NCI-H2107 (cell line): ENCODE data around the gene NT5C1A.
A peak's percentile ranks its signal among the peaks of the same experiment; 100 is the strongest.

Source experiments
- DNase-seq: peaks from one replicate; lab custom pipeline; 2025; lab: John Stamatoyannopoulos, UW

NT5C1A gene

GRCh38 chr1:39637361-39637760, 34.5 kb downstream of the NT5C1A start:
- DNase-seq, result no peak

DNA sequence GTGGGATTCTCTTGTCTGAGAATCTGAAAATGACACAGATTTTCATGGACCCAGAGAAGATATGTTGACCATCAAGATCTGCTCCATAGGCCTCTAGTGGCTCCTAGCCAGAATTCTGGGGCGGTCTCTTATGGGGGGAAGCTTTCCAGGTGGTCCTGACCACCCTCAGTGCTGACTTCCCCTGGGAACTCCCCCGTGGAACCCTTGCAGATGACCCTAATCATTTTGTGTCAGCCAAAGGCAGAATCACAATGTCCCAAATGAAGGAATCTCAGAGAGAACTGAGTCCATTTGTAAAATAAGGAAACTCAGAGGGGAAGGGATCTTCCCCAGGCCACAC, 36.1 kb downstream of the NT5C1A start:
- no peak for DNase-seq

GRCh38 chr1:39635205-39635870, 36.6 kb downstream of the NT5C1A start:
- no peak for DNase-seq

DNA sequence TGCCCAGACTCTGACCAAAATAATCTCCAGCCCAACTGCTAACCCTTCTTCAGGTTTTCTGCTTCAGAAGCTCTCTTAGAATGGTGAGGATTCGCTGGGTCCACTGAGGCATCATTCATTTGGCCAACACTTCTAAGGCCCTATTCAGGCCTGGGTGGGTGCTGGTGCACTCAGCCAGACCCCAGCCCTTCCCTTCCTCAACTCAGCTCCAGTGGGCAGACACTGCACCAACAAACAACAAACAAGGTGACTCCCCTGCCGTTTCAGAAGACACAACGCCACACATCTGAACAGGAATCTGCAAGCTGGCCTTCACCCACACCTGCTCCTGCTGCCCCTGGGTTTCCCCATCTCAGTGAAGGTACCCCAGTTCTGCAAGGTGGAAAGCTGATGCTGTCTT, 38.5 kb downstream of the NT5C1A start:
- DNase-seq, result no peak

DNA sequence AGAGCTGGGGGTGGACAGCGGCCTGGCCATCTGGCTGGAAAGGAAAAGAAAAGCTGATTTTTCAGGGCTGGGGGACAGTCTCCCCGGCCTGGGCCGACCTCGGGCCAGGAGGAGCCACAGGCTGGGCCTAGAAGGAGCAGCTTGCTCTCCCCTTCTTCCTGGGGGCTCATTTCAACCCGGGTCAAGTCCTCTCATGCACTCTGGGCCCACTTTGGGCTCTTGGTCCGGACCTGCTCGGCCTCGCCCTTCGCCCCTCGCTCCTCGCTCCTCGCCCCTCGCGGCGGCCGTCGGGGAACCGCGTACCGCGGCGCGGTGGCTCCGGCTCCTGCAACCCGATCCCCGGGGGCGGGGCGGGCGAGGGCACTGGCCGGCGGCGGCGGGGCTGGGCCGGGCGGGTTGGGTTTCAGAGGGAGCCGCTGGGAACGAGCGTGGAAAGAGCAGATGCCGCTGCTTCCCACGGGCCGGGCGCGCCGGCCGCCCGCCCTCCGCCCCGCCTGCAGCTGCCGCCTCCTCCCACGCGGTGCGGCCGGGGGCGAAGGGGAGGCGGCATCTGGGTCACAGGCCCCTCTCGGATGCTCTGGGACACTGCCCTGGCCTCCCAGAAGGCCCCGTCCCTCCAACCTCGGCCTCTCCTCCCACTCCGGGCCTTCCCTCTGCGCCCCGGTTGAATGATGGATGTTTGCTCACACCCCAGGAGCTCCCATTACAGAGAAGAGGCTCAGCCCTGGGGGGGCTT, 39.1 kb downstream of the NT5C1A start:
- peak; percentile 100 for DNase-seq

GRCh38 chr1:39632323-39632681, 39.6 kb downstream of the NT5C1A start:
- no peak for DNase-seq

GRCh38 chr1:39631361-39632322, 40.3 kb downstream of the NT5C1A start:
- DNase-seq, result no peak

GRCh38 chr1:39628807-39629350, 43.0 kb downstream of the NT5C1A start:
- DNase-seq, result no peak

DNA sequence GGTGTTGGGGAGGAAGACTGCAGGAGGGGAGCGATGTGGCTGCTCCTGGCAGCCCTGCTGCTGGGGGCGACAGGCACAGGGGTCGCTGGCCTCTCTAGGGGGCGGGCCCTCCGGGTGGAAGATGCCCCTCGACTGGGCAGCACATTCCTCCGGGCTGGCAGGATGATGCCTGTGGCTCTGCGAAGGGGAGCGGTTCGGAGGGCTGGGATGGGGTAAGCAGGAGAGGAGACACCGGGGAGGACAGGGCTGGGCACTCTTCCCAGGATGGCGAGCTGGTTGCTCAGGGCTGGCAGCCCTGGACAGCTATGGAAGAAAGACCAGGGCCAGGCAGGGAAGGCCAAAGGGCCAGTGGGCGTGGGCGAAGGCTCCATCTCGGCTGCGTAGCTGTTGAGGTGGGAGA, 45.3 kb downstream of the NT5C1A start:
- no peak for DNase-seq

DNA sequence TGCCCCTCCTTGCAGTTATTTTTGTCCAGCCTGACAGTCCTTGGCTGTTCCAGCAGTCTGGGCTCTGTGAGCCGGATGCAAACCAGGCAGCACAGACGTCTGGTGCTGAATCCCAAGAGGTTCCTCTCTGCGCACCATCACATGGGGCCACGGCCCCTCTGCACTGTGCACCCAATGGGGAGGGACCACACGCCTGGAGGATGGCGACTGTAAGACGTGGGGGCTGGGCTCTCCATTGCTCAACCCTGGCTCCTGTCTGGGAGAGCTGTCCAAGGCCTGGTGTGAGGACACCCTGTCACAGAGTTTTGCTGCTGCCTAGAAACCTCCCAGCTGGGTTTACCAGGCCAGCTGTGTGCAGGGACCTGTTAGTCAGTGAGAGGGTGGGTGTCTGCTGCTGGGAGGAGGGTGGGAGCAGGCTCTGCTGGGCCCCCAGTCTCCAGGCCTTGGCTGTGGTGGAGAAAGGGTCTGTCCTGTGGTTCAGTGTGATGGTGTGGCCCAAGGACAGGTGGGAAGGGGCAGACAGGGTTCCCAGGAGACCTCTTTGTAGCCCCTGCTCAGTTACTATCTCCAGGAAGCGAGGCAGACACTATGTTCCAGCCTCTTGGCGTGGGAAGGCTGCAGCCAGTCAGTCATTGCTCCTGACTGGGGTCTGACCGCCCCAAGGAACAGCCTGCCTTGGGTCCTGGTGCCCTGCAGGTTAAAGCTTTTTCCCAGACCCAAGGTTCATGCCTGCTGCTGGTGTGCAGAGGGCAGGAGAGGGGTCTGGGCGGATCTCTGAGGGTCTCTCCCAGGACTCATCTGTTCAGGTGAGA, 46.2 kb downstream of the NT5C1A start:
- DNase-seq, result no peak

DNA sequence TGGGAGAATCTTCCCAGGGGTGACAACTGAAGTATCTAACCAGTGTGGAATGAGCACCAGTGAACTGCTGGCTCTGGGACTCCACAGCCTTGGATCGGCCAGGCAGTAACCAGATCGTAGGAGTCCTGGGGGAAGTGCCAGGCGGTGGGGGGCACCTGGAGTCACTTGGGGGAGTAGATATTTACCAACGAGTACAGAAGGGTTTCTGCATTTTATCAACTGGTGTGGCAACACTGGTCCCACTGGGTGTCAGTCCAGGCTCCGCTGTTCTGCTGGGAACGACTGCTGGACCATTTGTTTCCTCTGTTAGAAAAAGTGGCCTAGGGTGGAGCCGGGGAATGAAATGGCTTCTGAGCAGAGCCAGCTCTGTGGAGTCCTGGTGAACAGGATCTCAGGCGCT, 46.9 kb downstream of the NT5C1A start:
- DNase-seq, result no peak

GRCh38 chr1:39623053-39623452, 48.9 kb downstream of the NT5C1A start:
- DNase-seq, result no peak

GRCh38 chr1:39622427-39622826, 49.5 kb downstream of the NT5C1A start:
- no peak for DNase-seq

DNA sequence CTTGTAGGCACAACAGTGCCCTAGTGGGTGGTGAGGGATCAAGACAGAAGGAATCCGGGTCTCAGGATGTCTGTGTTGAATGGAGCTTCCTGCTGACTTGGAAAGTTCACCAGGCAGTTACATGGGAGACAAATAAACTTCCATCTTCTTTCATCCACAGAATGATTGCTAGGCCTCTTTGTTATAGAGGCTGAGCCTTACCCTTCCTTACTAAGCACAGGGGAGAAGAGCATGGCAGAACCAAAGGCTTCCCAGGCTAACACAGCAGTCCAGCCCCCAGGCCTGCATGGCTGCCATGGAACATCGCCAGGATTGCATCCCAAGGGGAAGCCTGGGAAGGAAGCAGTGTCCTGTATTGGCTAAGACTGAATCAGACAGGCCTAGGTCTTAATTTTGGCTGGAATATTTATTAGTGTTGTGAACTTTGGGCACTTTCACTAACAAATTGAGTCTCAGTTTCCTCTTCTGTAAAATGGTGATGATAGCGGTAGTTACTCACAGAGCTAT, 51.2 kb downstream of the NT5C1A start:
- DNase-seq, result no peak

- no peak for DNase-seq
These were observed 54.3 kb downstream of the NT5C1A start for GRCh38 chr1:39617488-39618049.

- DNase-seq, result no peak
These were observed 56.7 kb downstream of the NT5C1A start for GRCh38 chr1:39615086-39615673.

DNA sequence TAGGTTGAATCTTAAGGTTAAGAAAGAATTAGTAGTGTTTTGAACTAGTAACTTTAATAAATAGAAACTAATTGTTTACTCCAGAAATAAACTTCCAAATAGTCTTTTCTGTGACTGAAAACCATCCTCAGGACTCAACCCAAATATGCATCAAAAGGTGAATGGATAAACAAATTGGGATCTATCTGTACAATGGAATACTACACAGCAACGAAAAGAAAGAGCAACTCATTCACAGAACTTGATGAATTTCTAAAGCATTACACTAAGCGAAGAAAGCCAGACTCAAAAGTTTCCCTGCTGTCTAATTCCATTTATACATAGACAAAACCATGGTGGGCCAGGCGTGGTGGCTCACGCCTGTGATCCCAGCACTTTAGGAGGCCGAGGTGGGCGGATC, 57.4 kb downstream of the NT5C1A start:
- no peak for DNase-seq

DNA sequence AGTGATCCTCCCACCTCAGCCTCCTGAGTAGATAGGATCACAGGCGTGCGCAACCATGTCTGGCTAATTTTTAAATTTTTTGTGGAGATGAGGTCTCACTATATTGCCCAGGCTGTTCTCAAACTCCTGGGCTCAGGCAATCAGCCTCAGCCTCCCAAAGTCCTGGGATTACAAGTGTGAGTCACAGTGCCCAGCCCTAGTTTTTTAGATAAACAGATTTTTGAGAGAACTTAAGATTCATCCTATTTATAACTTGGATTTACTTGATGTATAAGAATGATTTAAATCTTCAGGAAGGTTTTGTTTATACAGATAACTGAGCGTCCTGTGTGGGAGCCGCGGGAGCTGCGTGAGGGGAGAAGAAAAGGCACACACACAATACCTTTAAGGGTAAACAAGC, 58.7 kb downstream of the NT5C1A start:
- DNase-seq, result no peak

DNA sequence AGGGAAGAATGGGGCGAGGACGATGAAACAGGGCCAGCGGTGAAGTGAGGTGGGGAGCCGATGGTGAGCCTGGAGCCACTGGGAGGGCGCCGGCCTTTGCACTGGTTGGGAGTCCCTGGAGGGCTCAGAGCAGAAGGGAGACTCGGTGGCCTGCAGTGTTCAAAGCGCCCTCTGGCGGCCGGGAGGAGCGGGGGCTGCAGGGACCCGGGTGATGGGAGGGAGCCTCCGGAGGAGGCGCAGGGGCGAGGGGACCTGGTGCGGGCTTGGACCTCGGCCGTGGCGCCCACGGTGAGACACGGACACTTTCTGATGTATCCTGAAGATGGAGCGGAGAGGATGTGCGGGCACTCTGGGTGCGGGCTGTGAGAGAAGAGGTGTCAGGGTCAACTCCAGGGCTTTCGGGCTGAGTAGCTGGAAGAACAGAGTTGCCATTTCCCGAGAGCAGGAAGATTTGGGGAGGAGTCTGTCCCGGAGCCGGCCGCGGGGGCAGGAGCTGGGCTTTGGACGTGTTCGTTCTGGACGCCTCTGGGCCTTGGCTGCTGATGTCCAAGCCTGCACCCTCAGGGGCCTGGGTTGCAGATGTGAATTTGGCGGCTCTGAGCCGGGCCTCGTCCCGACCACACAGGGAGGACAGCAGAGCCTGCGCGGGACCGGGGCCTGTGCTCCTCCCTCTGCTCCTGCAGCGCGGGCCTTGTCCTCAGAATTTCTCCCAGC, 62.1 kb downstream of the NT5C1A start:
- peak; percentile 99 for DNase-seq
